SK-N-MC (cell line): ENCODE results near the gene SCP2D1.

Experiments used
- EZH2 ChIP-seq: fragments of 200-600 bp; sonication (generic); IDR thresholded peaks from one replicate; pipeline ENCODE4 v1.6.1; 2017; ENCODE audit warnings: antibody characterized with exemption
- FOXP2 ChIP-seq: optimal IDR thresholded peaks from 2 replicates; pipeline ENCODE3; 2011; ENCODE audit warnings: mild to moderate bottlenecking, moderate library complexity; ENCODE audit not compliant: insufficient read depth; ENCODE audit errors: extremely low read length, control extremely low read depth
- POLR2AphosphoS5 ChIP-seq: IDR thresholded peaks from 2 replicates; pipeline ENCODE4 v1.6.1; 2012; ENCODE audit warnings: mild to moderate bottlenecking, low read depth, low read length, borderline replicate concordance

GRCh38 chr20:18802012-18802634, 11.5 kb upstream of the SCP2D1 start:
- TF ChIP-seq POLR2AphosphoS5: no peak
- TF ChIP-seq EZH2: no peak
- no peak for TF ChIP-seq FOXP2
